ENCODE data around the gene WNT7B.

The WNT7B gene

DNA sequence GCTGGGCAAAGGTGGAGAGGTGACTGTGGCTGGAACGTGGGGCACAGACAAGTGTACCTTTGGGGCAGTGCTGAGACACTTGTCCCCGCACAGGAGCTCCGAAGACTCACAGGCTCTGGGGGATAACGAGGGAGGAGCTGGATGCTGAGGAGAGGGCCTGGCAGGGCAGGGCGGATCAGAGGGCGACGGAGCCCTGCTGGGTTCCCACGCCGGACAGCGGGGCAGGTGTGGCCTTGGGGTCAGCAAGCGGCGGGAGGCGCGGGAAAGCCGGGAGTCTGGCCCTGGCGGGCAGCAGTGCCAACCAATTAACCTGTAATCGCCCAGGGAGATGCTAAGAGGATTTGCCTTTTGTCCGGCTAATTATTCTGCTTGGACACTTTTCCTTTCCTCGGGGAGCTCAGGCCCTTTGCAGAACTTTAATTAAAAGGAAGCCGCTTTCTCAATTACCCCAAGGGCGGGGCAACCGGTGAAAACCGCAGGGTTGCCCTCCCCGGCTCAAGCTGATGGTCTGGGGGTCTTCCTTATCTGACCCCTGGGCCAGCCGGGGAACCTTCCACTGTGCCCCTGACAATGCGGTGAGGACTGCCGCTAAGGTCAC, 71.5 kb downstream of the WNT7B start:
- no peak for FAIRE-seq

DNA sequence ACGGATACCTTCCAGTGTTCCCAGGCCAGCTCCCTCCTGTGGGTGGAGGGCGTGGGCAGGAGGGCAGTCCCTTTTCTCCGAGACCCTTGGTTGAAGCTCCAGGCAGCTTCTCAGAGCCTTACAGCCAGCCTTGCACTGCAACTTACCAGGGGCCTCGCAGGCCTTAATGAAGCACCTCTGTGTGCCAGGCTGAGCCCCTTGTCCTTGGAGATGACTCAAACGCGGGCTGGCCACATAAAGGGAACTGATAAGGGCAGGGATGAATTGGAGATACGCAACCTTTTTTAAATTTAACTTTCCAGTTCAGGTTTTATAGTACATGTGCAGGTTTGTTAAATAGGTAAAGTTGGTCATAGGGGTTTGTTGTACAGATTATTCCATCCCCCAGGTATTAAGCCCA, 72.7 kb downstream of the WNT7B start:
- FAIRE-seq = no peak

DNA sequence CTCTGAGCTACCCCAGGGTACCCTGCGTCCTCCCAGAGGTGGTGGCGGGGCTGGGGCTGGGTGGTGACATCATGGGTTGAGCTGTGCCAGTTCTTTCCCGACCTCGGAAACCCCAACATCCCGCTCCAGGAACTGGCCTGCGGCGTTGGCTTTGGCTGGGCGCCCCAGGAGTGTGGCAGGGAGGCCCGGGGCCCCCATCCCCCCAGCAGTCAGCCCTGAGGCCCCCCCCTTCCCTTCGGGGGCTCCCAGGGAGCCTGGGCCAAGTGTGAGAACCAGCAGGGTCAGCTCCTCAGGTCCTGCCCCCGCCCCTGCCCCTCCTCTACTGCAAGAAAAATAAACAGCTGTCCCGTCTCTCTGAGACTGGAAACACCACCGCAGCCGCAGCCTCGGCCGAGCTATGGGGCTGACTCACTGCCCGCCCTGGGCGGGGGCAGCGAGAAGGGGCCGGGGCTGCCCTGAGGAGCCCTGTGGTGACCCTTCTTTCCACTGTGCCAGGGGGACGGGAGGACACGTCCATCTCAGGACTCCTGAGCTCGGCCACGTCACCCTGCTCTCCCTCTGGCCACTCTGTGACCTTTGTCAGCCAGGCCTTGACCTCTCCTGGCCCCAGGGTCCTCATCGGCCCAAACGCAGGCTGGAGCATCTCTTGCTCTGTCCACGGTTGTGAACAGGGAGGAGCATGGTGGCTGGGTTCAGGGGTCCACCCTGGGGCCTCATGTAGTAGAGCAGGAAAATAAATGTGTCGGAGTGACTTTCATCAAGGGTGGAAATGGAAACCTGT, 73.4 kb downstream of the WNT7B start:
- no peak for FAIRE-seq

DNA sequence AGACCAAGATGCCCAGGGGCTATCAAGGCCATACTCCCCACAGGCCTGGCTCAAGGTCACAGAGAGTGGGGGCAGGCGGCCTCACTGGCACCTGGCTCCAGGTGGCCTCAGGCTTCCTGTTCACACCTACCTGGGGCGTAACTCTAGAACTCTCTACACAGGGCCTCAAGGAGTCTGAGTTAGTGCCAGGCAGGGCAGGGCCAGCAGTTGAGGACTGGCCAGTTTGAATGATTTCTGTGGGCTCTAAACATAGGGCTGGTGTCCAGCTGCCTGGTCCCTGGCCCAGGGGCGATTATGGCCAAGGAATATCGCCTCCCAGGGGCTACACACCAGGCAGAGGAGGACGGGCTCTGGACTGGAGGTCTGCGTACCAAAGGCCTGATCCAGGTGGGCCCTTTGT, 79.2 kb downstream of the WNT7B start:
- FAIRE-seq = no peak

DNA sequence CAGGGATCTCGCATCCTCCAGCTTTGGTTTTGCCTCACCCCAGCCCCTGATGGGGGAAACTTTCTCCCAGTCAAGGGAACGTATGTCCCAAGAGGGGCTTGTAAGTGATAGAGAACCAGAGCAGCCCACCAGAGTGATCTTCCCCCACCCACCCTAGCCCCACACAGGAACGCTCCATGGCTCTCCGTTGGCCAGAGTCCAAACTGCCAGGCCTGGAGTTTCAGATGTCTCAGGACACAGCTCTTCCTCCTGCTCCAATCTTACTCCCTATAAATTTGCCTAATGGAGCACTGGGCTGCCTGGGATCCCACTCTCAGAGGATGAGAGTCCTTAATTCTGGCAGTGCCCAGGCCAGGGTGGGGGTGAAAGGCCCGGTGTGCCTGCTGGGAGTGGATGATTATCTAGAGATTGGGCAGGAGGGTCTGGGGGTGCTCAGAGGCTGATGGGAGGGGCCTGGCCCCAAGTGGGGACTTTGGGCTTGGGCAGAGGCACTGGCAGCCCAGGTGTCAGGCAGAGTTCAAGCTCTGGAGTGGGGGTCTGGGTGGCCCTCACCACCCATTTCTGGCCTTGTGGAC, 79.9 kb downstream of the WNT7B start:
- no peak for FAIRE-seq

DNA sequence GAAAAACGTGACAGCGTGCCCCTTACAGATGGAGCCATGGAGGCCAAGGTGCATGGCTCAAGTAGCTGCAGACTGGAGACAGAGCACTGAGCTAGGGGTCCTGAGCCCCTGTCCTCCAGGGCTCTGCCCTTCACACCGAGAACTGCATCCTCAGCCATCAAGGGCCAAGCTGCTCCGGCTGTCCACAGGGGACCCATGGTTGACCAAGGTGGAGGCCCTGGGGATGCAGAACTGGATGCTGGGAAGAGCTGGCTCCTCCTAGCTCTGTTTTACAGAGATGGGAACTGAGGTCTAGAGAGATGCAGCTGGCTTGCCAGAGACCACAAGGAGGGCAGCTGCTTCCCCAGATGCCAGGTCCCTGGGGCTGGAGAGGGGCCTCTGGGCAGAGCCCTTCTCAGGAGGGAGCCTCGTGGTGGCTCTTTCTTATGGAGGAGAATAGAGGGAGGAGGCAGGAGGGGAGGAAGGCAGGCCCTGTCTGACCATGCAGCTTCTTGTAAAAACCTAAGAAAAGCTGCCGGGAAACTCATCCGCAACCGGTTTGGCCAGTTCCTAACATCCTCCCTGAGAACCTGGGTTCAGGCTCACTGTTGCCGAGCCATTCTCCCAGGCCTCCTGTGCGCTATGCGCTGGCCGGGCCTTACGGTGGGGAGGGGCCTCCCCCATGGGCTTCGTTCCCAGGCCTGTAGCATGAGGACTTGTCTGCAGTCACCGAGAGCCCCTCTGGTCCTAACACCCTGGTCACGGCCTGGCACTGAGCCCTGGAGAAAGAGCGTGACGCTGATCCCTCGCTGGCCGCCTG, 80.6 kb downstream of the WNT7B start:
- no peak for FAIRE-seq

DNA sequence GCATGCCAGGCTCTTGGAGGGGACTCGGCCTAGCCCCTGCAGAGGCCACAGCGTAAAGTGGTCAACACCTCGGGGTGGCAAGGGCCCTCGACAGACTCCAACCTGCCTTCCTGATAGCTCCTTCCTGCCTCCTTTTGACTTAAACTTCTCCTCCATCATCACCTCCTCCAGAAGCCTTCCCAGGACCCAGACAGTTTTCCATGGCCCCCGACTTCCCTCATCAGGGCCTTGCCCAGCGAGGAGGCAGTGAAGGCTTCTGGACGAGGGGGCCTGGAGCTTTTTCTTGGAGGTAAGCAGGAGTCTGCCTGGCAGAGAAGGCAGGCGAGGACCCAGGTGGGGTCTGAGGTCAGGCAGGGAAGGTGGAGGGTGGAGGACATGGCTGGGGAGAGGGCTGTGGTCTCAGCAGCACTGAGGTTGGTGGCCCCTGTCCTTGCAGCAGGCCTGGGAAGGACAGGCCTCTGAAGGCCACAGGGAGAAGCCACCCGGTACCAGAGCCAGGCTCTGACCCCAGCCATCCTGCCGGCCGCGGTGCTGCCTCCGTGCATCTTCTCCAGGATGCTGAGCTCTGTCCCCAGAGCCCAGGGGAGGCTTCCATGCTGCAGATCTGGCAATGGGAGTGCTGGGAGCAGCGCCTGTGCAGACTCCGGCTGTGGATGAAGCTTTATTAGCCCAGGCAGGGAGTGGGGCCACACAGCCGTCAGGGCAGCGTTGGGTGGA, 81.4 kb downstream of the WNT7B start:
- FAIRE-seq = no peak

DNA sequence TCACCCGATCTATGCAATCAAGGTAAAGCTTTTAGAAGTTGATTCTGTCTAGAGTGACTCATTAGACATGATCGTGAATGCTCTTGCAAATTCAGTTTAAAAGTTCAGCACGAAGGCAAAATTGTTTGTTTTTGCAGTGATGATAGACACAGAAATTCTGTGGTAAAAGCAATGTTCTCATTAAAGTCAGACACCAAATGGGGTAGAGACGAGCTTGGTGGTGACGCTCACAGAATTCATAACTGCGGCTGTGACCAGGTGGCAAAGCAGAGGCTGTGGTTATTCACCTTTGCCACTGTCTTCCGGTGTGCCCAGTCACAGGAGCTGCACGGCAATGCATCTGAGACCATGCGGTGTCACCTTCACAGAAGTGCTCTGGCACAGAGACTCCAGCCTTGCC, 83.4 kb downstream of the WNT7B start:
- FAIRE-seq = no peak

DNA sequence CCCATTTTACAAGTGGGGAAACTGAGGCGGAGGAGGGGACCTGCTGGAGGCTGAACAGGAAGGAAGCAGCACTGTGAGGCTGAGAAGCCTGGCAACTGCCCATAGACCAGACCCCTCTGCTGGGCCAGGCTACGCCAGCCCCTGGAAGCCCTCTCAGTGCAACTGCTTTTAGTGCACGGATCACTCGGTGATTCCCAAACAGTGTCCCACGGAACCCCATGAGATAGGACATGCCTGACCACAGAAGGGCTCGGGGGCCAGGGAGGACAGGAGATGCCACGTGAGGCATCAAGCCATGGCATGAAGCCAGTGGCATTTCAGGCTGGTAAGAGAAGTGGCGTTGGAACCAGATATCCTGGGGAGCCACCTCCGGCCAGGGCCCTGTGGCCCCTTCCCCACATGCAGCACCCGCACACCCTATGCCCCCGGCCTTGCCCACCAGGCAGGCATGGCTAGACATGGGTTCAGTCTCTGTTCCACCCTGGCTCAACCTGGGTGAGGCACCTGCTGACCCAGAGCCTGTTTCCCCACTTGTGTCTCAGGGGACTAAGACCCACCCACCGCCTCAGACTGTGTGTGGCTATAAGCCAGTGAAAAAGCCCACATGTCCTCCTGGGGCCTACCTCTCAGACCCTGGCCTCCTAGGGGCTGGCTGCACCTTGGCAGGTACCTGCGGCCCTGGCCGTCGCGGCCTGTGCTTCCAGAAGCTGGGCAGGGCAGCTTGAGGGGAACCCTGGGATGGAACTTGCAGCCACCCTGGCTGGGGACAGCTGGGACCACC, 84.1 kb downstream of the WNT7B start:
- no peak for FAIRE-seq

DNA sequence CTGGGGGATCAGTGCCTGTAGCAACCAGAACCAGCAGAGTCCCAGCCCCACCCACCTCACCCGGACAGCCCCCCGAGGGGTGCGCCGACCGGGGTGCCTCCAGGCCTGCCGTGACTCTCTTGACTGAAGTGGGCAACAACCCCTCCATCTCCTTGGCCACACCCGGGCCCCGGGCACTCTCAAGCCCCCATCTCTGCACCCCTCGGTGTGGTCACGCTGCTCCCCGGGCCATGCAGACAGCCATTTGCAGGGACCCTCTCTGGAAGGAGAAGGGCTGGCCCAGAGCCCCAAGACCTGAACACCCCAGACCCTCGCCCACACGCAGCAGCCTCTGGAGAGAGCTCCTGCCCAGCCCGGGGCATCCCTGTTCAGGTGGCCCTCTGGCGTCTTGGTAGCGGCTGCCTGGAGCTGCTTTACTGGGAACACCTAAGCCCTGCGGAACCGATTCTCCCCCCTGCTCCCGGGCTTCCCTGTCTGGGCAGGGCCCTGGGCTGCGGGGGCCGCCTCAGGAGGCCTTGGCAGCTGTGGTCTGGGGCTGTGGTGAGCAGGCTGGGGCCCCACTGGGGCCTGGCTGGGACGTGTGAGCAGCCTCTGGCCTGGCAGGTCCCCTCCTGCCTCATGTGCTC, 84.9 kb downstream of the WNT7B start:
- FAIRE-seq = no peak

DNA sequence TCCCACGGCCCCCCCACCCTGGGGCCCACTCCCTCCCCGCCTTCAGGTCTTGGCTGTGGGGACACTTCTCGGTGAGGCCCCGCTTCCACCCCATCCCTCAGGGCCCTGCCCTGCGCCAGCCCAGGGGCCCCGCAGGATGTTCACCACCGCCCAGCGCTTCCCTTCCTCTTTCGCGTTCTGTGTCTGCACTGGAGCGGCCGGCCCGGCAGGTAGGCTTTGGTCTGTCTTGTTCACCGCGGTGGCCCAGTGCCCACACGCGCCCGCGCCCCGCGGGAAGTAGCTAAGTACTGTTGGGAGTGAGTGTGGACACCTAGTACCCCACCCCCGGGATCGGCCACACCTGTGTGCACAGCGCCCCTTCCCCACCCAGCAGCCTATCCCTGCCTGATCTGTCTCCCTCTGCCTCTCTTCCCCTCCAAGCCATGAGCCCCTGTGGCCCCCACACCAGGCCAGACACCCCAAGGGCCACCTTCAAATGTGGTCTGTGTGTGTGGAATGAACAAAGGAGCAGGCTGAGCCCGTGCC, 85.4 kb downstream of the WNT7B start:
- no peak for FAIRE-seq

DNA sequence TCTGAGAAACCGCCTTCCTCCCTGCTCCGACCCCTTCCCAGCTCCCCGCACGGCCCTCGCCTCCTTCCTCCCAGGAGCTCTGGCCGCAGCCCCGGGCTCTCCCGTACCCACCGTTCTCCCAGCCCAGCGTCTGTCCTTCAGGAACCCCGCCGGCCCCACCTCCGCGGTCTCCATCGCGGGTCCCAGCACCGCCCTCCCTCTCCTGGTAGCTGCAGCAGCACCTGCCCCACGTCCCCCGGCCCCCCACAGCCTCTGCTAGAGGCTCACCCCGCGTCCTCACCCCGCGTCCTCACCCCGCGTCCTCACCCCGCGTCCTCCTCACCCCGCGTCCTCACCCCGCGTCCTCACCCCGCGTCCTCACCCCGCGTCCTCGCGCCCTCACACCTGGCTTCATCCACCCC, 85.9 kb downstream of the WNT7B start:
- no peak for FAIRE-seq

DNA sequence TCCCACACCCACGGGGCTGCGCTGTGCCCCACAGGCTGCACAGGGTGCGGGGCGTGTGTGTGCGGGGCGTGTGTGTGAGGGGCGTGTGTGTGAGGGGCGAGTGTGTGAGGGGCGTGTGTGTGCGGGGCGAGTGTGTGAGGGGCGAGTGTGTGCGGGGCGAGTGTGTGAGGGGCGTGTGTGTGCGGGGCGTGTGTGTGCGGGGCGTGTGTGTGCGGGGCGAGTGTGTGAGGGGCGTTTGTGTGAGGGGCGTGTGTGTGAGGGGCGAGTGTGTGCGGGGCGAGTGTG, 86.7 kb downstream of the WNT7B start:
- FAIRE-seq = no peak

DNA sequence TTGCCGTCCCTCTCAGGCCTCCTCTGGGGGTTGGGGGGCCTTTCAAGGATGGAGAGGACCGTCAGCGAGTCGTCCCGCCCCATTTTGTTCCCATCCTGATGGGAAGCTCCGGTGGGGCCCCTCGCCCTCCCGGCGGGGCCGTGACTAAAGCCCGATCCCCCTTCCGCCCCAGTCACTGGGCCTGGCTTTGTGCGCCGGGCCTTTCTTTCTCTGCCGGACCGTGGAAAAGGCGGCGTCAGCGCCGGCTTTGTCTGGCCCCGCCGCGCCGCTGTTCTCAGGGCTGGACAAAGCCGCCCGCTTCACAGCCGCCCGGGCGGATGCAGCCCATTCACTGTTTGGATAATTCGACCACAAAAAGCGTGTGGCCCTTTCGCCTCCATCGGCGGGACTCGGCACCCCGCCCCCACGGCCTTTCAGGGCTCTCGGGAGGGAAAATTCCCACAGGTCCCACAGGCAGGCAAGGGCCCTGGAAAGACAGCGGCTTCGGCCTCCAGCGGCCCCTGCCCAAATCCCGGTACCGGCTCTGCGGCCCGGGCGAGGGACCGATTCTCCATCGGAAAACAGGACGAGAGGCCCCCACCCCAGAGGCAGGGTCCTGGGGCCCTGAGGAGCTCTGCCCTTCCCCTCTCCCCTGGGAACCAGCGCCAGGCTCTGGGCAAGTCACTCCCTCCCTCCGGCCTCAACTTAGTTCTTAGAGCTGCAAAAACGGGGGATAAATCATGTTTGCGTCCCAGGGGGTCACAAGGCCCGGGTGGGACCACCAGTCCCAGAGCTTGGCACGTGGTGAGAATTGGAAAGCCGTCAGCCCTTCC, 87.2 kb downstream of the WNT7B start:
- no peak for FAIRE-seq

DNA sequence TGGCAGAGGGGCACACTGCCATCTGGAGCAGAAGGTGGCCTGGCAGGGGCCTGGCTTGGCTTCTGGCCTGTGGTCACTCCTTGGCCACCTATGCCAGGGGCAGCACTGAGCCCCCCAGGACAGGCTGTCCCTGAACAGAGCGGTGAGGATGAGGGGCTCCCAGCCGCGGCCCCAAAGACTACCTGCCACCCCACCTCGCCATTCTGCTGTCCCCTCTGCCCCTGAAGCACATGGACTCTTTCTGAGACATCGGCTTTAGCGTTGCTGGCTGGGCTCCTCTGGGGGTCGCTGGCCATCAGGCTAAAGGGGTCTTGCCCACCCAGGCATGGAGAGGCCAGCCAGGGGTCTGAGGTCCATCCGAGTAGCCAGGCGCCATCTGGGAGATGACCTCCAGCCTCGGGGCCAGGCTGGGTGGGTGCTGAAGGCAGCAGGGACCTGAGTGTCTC, 87.8 kb downstream of the WNT7B start:
- FAIRE-seq = no peak

DNA sequence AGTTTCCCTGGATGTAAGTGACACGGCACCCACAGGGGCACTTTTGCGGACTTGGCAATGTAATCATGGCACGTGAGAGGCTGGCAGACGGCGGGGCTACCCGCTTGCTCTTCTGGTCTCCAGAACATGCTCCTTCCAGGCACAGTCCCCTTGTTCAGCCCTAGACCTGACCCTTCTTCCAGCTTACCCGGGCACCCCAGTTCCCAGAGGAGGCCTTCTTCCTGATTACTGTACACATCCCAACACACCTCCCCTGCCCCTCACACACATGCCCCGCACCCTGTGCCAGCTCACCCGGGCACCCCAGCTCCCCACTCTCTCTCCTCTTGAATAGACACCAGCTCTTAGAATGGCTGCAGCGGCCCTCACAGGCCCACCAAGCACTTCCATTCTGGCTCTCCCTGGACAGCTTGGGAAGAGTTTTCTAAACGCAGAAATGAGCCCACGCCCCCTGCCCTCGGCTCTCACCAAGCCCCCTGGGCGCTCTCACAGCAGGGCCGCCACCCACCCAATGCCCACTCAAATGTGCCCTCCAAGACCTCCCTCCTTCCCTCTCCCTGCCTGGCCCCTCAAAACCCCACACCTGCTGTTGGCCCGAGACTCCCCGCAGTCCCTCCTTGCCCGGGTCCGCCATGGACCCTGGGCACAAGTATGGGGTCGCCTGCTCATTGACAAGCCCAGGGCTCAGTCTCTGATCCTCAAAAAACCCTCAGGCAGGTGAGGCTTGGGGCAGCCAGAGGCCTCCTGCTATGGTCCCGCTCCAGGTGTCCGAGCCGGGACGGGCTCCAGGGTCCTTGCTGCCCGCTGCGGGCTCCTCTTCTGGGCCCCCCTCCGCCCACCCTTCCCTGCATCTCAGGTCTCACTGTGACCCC, 88.5 kb downstream of the WNT7B start:
- no peak for FAIRE-seq

DNA sequence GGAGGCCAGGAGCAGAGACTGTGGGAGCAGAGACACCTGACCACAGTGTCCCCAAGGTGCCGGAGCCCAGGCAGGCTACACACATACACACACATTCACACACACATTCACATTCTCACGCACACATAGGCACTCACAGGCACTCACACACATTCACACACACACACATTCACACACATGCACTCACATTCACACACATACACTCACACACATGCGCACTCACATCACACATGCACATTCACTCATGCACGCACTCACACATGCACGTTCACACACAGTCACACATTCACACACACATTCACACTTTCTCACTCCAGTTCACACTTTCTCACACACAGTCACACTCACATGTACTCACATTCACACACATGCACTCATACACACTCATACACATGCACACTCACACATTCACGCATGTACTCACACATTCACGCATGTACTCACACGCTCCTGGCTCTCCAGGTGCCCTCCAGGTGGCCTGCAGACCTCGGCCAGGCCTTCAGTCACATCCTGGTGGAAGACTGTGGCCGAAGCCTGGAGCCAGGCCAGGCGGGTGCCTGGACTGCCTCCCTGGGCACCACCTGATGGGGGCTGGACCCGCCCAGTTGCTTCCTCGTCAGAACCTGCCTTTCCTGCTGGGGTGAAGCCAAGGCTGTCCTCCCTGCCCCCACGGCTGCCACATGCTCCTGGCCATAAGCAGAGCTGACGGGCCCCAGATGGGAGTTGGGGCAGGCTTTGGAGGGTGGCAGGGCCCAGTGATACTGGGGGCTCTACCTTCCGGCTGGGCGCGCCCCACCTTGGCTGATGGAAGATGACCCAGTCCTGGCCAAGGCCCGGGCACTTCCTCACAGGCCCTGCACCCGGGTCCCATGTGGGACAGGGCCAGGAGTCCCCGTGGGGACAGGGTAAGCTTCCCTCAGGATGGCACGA, 89.5 kb downstream of the WNT7B start:
- no peak for FAIRE-seq

DNA sequence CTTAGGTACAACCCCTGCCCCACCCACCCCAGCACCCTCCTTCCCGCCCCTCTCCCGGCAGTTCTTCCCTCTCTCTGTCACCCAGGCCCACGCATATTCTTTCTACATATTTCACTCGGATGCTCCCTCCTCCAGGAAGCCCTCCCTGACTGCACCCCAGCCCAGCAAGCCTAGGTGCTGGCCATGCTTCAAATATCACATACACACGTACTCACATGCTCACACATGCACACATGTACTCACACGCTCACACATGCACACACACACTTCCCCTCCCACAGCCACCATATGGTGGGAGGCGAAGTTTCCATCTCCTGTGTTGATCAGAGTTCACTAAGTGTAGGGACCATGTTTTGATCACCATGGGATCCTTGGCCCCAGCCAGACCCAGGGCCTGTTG, 90.4 kb downstream of the WNT7B start:
- FAIRE-seq = no peak

Data from endometrium (tissue), 2 donors.